Hippocampal formation (tissue), 2 donors: ENCODE data around the gene TBX3.
"Not testable (repeated sequence)": the region's sequence is repeated elsewhere in the genome, so short reads cannot be mapped to it uniquely, and the experiment has no call there.

Experiments used
- DNase-seq, 2 donors: peaks; one replicate each; lab custom pipeline; 2025; lab: John Stamatoyannopoulos, UW

Gene TBX3

DNA sequence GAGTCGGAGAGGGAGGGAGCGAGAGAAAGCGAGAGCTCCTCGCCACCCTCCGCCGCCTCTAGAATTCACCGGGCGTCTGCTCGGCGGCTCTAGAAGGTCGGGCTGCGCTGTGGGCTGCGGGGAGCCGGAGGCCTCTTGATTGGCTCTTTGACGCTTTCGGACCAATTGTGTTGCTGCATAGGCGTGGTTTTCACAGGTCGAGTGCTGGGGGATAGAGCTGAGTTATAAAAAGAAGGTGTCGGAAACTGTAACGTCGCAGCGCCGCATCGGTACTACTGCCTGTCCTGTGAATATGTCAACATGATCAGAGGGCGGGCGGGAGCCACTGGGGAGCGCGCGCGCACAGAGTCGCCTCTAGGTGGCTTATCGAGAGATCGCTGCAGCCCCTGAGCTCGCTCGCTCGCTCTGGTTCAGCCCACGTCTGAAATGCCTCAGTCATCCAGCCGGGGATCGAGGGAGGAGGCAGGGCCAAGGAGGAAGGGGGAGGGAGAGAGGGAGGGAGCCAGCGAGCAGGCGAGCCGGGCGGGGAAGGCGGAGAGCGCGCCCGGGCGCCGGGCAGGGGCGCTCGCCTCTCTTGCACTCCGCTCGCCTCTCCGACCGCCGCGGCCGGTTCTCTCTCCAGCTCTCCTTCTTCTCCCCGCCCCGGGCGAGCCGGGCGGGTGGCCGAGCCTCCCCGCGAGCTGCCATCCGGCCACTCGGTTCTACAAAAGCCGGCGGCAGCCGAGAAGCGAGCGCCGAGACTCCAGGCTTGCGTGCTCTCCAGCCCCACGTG lies at the start of gene TBX3:
Gene TBX3 (minus strand): TSS at position 78 of the 772 bp plus-strand sequence. CDS start 975 bp downstream, outside the sequence.
- DNase-seq = peak in 1 of 2 donors; percentile 32

DNA sequence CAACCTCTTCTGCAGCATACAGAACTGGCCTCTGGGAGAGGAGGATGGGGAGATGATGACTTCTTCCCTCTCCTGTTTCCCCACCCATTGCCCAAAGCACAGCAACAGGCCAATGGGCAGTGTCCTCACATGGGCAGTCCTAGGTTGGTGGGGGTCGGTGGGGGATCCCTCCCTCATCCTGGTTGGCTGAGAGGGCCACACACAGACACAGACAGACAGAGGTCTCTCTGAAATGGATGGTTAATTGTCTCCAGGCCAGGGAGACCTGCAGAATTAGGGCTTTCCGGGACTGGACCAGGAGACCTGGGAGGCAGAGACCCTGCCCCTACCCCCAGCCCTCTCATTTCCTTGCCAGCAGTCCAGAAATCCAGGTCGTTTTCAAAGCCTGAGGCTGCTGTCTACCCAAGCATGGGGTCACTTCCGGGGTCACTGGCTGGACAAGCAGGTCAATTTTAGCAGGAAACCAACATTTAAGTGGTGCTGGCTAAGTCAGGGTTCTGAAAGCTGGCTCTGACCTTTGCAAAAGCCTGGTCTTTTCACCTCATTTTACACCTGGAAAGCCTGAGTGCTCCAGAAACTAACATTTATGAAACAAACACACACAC lies 48.6 kb upstream of the TBX3 start:
- DNase-seq = no peak

DNA sequence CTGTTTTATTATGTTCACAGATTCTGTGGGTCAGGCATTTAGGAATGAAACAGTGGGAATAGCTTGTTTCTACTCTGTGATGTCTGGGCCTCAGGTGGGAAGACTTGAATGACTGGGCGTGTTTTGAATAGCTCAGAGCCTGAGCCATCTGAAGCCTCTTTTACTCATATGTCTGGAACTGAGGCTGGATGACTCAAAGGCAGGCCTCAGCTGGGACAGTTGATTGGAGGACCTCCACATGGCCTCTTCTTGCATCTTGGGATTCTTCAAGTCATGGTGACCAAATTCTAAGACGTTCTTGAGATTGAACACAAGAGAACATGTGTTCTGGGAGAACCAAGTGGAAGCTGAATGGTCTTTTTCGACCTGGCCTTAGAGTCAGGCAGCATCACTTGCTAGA lies 45.8 kb upstream of the TBX3 start:
- no peak for DNase-seq

DNA sequence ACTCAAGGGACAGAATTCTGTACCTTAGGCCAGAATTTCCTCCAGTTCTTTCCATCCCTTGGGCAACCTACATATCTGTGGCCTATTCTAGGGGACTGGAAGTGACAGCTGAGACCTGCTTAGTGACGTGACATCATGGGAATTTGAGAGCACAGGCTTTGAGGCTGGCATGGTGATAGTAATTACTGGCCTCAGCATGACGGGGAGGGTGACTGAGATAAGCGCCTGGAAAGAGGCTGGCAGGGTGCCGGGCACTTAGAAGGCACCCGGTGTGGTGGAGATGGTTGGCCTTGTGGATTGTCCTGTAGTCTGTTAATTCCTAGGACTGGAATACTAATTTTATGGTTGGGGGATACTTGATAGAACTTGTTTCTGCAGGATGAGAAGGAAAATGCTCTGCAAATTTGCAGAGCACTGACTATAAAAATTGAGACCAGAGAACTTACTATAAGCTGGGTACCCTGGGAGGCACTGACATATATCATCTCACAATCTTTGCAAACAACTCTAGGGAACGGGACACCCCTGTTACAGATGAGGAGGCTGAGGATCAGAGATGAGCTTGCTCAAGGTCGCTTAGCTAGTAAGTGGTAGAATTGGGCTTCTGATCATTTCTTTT lies 42.2 kb upstream of the TBX3 start:
- no peak for DNase-seq

DNA sequence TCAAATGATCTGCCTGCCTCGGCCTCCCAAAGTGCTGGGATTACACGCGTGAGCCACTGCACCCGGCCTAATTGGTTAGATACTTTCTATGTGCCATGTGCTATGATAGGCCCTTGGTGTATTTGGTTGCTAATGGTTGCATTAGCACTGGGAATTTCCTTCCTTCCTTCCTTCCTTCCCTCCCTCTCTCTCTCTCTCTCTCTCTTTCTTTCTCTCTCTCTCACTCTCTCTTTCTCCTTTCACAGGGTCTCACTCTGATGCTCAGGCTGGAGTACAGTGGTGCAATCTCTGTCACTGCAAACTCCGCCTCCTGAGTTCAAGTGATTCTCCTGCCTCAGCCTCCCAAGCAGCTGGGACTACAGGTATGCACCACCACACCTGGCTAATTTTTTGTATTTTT lies 38.2 kb upstream of the TBX3 start:
- DNase-seq = not testable (repeated sequence)

DNA sequence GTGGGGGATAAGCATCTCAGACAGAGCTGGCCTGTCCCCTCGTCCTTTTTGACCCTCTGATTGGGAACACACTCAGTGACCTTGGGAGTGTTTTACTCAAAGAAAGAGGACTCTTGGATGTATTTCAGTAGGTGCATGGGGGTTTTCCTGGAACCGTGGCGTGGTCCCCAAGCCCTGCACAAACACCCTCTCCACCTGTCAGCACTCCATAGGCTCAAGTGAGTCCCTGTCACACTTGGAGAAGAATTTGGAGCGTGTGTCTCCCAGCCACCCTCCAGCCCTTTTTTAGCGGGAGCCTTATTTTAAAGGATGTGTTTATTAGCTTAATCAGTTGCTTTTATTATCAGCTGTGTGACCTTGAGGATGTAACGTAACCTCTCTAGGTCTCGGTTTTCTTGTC lies 37.3 kb upstream of the TBX3 start:
- DNase-seq = no peak

DNA sequence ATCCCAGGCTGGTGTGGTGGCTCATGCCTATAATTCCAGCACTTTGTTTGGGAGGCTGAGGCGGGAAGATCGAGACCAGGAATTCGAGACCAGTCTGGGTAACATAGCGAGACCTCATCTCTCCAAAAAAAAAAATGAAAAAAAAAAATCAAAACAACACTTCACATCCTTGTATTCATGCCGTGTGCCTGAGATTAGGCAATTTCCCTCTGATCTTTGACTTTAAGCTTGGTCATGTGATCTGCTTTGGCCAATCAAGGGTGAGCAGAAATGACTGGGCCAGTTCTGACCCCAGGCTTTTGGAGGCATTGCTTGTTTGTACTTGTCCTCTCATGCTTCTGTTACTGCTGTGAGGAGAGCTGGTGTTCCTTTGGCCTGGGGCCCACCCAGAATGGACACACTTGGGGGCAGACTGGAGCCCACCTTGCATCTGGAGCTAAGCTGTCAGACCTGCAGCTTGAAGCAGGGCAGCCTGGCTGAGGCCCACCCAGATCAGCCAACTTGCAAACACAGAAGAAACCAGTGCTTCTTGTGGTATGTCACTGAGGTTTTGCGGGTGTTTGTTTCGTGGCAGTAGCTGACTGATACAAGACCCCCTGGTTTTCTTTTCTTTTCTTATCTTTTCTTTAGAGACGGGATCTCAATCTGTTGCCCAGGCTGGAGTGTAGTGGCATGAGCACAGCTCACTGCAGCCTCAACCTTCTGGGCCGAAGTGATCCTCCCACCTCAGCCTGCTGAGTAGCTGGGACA lies 29.7 kb upstream of the TBX3 start:
- no peak for DNase-seq

DNA sequence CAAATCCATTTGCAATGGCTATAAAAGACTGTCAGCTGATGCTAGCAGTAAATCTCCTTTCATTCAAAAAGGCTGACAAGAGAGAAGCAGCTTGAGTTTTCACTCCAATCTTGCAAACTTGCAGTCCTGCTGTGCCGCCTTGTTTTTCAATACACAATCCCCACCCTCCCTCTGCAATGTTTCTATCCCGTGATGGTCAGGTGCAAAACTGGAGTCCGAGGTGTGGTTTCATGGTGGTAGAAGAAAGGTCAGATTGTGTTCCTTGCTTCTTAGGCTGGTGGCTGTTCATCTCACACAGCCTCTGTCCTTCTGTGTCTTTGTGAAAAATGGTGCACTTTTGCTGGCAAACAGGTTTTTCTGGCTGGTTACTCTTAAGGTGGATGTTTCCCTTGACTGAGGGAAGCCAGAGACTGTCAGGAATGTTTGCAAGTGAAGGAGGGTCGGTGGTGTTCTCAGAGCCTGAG lies 27.7 kb upstream of the TBX3 start:
- no peak for DNase-seq

DNA sequence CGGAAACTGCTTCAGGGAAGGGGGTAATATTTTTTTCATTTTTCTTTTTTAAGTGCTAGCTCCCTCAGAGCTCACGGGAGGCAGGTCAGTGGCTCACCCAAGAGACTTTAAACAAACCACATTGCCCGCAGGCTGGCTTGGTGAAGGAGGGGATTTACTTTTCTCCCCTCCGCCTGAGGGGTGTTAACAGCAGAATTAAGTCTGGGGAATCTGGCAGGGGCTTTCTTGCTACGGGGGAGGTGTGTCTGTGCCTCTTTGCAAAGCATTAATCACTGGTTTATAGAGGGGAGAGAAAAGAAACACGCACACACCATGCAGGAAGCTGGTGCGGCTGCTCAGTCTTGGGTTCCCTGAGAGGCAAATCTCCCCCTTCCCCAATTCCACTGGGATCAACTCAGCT lies 26.2 kb upstream of the TBX3 start:
- DNase-seq = no peak

DNA sequence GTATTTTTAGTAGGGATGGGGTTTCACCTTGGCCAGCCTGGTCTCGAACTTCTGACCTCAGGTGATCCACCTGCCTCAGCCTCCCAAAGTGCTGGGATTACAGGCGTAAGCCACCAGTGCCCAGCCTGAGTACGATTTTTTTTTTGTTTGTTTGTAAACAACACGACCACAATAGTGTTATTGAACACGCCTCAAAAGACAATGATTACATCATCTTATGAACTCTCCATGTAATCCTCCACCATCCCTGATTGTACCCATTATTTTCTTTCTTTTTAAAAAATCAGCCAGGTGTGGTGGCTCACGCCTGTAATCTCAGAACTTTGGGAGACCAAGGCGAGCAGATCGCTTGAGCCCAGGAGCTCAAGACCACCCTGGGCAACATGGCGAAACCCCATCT lies 25.1 kb upstream of the TBX3 start:
- DNase-seq = no peak

DNA sequence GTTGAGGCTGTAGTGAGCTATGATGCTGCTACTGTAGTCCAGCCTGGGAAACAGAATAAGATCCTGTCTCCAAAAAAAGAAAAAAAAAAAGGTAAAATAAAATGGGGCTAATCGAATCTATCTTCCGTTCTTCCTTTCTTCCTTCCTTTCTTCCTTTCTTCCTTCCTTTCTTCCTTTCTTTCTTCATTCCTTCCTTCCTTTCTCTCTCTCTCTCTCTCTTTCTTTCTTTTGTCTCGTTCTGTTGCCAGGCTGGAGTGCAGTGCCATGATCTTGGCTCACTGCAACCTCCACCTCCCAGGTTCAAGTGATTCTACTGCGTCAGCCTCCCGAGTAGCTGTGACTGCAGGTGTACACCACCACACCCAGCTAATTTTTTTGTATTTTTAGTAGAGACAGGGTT lies 24.6 kb upstream of the TBX3 start:
- DNase-seq = not testable (repeated sequence)

DNA sequence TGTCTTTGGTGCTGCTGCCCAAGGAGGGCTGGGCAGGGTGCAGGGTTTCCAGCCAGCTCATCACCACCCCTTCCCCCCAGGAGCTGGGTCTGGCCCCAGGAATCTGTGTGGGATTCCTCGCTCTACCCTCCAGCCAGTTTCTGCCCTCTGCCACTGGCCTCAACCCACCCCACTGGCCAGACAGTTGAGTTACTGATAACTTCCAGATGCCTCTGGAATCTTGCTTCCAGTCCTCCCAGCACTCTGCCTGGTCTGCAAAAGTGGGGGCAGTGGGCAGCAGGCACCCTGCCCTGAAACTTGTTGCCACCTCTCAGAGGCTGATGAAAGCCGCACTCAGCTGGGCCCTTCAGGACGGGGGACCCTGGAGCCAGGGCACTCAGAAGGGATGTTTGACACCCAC lies 20.1 kb upstream of the TBX3 start:
- DNase-seq = no peak

DNA sequence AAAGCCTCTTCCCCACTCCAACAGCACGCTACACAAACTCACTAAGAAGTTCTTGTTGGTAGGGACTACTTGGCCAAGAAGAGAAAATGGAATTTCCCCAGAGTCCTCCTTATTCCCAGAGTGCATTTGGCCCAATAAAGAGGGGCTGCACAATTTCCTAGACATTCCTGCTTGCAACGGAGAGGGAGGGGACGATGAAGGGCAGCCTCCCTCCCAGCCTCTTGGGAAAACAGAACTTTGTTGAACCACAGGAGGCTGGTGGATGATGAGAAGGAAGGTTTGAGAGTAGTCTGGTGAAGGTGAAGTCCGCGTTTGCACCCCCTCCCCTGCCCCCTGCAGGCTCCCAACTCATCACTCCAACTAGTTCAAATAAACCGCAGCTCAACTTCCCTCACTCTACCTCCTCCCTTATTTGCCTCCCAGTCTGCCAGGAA lies 19.1 kb upstream of the TBX3 start:
- no peak for DNase-seq

DNA sequence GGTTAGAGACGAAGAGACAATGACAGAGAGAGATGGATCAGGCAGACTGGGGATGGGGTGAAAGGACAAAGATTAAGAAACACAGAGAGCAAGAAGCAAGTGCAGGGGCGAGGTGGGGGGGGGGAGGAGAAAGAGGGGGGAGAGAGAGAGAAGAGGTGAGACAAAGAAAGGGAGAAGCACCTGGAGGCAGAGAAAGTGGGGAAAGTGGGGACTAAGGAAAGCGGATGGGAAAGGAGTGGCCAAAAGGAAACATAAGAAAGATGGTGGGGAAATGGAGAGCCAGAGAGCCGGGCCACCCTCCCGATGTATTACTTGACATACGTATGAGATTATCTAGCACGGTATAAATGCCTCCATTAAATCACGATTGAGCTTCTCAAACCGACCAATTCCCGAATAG lies 18.5 kb upstream of the TBX3 start:
- DNase-seq = no peak

DNA sequence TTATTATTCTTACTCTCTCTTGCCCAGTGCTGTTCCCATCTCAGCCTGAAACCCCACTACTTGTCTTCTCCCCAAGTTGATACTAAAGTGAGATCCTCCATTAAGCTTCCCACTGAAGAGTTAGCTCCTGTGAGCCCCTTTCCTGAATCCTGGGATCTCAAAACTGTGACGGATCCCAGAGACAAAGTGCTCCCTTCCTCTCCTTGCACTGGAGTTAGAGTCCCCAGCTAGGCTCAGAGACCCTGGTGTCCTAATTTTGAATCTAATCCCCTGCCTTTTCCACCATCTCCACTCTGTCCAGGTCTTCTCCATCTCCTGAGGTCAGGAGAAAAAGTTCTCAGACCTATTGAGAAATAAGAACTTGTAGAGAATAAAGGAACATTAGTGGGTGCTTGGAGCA lies 17.6 kb upstream of the TBX3 start:
- DNase-seq = no peak

DNA sequence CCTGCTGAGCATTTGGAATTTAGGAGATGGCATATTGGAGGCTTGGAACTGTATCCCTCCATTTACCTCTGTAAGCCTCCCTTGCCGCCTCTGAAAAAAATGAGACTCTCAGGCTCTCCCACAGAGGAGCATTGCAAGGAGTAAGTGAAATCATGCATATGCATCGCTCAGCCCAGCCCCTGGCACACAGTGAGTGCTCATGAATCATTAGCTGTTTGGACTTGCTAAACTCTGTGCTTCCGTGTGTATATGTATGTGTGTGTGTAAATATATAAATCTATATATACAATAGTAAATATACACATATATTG lies 17.1 kb upstream of the TBX3 start:
- DNase-seq = no peak

DNA sequence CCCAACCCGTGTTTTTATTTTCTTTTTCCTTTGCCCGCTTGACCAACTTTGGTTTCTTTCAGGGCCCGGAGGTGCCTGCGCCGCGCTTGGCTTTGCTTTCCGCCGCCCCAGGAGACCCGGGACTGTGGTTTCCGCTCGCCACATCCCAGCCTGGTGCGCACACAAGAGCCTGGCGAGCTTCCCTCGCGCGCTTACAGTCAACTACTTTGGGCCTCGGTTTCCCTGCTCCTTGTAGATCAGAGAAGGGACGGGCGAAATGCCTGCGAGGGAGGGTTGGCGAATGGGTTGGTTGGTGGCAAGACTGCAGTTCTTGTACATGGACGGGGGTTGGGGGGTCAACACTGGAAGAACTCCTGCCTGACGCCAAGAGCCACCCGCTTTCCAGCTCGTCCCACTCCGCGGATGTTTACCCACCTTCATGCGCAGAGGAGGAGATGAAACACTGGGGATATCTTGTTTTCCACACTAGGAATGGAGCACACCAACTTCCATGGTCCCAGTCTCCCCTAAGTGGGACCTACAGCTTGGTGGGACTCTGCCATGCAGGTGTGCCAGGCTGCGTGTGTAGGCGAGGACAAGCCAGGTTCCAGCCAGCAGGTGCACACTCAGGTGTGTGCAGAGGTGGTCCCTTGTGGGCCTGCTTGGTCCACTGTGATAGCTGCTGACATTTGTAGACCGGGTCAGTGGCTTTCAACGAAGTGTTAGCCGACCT lies 16.6 kb upstream of the TBX3 start:
- DNase-seq = no peak

DNA sequence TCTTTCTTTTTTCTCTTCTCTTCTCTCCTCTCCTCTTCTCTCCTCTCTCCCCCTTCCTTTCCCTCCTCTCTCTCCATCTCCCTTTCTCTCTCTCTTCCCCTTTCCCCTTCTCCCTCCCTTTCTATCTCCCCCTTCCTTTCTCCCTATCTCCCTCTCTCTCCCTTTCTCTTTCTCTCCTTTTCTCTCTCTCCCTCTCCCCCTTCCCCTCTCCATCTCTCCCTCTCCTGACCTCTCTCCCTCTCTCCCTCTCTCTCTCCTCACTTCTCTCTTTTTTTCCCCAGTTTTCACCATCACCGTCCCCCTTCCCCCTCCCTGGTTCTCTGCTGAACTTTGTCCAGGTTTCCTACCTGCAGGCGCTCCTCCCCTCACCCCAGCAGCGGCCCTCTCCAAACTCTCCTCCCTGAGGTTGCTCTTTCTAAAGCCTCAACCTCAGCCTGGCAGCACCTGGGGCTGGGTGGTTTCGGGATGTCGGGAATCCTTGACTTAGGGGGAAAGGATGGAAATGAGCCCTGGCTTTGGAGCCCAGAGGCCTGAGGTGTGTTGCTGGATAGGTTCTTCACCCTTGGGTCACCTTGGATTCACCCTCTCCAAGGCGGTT lies 14.7 kb upstream of the TBX3 start:
- no peak for DNase-seq

DNA sequence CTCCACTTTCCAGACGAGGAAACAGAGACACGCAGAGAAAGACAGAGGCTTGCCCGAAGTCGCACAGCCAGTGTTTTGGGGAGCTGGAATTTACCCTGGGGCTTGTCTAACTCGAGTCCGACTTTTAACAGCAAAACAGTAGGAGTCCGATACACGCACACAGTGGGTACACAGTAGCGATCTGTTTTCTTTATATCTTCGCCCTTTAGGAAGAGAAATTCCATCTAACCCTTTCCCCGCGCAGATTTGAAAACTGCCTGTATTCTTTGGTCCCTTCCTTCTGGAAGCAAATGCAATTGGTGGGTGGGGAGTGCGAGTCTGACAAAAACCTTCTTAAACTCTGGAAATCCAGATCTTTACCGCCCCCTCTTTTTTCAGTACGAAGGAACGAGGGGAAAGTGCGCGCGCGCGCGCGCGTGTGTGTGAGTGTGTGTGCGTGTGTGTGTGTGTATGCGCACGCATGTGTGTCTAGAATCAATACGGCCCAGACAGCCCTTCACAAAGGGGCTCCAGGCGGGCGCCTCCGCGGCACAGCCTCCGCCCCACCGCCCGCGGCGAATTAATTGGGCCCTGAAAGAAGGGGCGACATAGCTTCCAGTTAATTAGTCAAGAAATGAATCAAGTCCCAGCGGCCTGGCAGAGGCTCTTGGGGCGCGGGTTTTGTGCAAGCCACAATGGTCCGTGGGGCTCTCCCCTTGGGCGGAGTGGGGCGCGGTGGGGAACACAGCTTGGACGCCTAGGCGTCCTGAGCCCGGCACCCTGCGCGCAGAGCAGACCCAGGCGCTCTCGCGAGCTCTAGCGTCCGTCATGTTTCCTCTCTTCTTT lies 14.0 kb upstream of the TBX3 start:
- DNase-seq = no peak

DNA sequence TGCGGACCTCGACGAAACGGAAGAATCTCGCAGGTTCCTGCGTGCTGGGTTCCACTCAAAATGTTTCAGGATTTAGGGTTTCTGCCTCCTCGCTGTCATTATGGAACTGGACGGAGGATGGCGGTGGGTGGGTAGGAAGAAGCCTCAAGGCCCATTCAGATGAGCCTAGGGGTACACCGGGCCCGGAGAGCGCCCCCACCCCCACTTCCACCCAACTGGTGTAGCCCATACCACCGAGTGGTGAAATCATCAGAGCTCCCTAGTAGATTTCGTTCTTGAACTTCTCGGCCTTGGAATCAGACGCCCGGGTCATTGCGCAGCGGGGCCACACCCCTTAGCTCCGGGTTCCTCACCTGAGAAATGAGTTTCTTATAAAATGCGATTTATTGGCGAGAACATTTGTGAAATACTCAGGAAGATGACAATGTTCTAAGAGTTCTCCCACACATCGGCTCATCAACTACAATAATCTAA lies 13.3 kb upstream of the TBX3 start:
- no peak for DNase-seq
